ENCODE results near the gene SATB2.

DNA sequence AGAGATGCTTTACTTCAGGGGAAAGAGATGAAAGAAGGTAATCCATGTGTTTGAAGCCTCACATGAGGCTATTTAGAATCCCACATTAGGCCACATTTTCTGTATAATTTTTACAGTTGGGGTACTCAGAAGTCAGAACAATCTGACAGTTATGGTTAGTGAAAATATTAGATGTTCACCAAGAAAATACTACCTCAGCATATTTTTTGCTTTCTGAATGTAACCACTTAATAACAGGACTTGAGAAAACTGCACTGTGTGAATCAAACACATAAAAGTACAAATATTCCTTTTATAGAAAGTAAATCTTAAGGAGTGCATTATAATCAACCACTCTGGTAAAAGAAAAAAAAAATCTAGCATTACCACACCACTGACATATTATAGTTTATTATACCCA is 169.3 kb downstream of the SATB2 start:
- no peak for TF ChIP-seq TEAD4 (IDR thresholded peaks at IDR 0.05; ENCODE audit: borderline replicate concordance, insufficient read depth)
- TF ChIP-seq NFIC (IDR thresholded peaks at IDR 0.05; ENCODE audit: borderline replicate concordance) = no peak
- TF ChIP-seq, protein P1, sequence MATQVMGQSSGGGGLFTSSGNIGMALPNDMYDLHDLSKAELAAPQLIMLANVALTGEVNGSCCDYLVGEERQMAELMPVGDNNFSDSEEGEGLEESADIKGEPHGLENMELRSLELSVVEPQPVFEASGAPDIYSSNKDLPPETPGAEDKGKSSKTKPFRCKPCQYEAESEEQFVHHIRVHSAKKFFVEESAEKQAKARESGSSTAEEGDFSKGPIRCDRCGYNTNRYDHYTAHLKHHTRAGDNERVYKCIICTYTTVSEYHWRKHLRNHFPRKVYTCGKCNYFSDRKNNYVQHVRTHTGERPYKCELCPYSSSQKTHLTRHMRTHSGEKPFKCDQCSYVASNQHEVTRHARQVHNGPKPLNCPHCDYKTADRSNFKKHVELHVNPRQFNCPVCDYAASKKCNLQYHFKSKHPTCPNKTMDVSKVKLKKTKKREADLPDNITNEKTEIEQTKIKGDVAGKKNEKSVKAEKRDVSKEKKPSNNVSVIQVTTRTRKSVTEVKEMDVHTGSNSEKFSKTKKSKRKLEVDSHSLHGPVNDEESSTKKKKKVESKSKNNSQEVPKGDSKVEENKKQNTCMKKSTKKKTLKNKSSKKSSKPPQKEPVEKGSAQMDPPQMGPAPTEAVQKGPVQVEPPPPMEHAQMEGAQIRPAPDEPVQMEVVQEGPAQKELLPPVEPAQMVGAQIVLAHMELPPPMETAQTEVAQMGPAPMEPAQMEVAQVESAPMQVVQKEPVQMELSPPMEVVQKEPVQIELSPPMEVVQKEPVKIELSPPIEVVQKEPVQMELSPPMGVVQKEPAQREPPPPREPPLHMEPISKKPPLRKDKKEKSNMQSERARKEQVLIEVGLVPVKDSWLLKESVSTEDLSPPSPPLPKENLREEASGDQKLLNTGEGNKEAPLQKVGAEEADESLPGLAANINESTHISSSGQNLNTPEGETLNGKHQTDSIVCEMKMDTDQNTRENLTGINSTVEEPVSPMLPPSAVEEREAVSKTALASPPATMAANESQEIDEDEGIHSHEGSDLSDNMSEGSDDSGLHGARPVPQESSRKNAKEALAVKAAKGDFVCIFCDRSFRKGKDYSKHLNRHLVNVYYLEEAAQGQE (IDR thresholded peaks at IDR 0.05; ENCODE audit: low read depth, low read length) = no peak
